VCaP (cell line): ENCODE data around the gene XRRA1.
"Not testable (repeated sequence)": the region's sequence is repeated elsewhere in the genome, so short reads cannot be mapped to it uniquely, and the experiment has no call there.

Experiments
- H3K27ac ChIP-seq: fragments of 450-650 bp; 2 replicates; pipeline ENCODE4 v1.5.1; 2017
- TF ChIP-seq, protein P1 (sequence below): fragments of 450-650 bp; conservative IDR thresholded peaks from 2 replicates; pipeline ENCODE4 v1.5.1; 2017; ENCODE audit warnings: mild to moderate bottlenecking, moderate library complexity

Gene XRRA1

DNA sequence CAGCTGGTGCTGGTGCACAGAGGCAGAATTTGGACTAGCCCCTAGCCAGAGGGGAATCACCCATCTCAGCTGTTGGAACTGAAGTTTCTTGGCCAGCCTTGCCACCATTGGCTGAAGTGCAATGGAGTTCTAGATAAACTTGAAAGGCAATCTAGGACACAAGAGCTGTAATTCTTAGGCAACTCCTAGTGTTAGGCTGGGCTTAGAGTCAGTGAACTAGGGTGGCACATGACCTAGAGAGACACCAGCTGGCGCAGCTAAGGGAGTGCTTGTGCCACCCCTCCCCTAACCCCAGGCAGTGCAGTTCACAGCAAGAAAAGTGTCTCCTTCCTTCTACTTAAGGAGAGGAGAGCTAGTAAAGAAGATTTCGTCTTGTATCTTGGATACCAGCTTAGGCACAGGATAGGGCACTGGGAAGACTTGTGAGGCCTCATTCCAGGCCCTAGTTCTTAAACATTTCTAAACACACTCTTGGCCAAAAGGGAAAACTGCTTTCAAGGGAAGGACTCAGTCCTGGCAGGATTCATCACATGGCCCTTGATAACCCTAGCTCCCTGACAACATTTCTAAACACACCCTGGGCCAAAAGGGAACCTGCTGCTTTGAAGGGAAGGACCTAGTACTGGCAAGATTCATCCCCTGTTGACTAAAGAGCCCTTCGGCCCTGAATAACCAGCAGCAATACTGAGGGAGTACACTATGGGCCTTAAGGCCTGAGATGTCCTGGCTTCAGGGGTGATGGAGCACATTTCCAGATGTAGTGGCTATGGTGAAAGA lies 53.4 kb downstream of the XRRA1 start:
- TF ChIP-seq, protein P1, sequence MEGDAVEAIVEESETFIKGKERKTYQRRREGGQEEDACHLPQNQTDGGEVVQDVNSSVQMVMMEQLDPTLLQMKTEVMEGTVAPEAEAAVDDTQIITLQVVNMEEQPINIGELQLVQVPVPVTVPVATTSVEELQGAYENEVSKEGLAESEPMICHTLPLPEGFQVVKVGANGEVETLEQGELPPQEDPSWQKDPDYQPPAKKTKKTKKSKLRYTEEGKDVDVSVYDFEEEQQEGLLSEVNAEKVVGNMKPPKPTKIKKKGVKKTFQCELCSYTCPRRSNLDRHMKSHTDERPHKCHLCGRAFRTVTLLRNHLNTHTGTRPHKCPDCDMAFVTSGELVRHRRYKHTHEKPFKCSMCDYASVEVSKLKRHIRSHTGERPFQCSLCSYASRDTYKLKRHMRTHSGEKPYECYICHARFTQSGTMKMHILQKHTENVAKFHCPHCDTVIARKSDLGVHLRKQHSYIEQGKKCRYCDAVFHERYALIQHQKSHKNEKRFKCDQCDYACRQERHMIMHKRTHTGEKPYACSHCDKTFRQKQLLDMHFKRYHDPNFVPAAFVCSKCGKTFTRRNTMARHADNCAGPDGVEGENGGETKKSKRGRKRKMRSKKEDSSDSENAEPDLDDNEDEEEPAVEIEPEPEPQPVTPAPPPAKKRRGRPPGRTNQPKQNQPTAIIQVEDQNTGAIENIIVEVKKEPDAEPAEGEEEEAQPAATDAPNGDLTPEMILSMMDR, result no peak
- no peak overlapping the region for H3K27ac ChIP-seq

DNA sequence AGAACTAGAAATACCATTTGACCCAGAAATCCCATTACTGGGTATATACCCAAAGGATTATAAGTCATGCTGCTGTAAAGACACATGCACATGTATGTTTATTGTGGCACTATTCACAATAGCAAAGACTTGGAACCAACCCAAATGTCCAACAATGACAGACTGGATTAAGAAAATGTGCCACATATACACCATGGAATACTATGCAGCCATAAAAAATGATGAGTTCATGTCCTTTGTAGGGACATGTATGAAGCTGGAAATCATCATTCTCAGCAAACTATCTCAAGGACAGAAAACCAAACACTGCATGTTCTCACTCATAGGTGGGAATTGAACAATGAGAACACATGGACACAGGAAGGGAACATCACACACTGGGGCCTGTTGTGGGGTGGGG lies 55.9 kb downstream of the XRRA1 start:
- not testable (repeated sequence) for H3K27ac ChIP-seq

DNA sequence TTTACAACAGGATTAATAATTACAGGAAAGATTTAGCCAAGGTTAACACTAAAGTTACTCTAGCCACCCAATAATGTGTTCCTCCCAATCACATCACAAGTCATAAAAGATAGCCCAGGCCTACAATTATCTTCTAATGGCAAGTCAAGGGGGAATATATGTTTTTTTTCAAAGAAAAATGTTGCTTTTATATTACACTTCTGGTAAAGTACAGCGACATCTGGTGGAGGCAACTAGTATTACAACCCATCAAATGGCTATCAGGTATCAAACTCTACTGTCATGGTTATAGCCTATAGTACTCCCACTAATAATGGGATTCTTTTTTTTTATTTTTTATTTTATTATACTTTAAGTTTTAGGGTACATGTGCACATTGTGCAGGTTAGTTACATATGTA lies 71.8 kb downstream of the XRRA1 start:
- no peak overlapping the region for H3K27ac ChIP-seq
- TF ChIP-seq, protein P1, result peak; percentile 46; the same call in 1 of the 2 replicates

DNA sequence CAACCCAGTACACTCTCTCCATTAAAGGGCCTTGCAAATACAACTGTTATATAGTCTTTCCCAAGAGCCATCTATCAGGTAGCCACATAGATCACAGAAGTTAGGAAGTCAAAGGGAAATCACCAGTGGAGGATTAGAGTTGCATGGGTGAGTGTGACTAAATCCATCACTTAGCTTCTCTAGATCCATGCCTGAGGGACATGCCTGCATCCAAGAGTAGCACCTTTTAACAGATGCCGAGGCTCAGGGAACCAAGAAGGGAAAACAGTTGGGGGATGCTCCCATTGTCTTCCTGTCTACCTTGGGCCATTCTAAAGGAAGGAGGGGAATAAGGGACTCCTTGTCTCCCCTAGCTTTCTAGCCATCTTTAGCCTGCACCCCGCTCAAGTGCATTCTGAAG lies 77.9 kb downstream of the XRRA1 start:
- TF ChIP-seq, protein P1, result no peak

GRCh38 chr11:74870485-74870884 lies 78.4 kb downstream of the XRRA1 start:
- TF ChIP-seq, protein P1, result no peak
- no peak overlapping the region for H3K27ac ChIP-seq

More for the DNA sequence above, 77.9 kb downstream of the XRRA1 start:
- H3K27ac ChIP-seq, result no peak overlapping the region

GRCh38 chr11:74866557-74866956 lies 82.3 kb downstream of the XRRA1 start:
- TF ChIP-seq, protein P1, result no peak
- H3K27ac ChIP-seq, result no peak overlapping the region

GRCh38 chr11:74863410-74863809 lies 85.5 kb downstream of the XRRA1 start:
- TF ChIP-seq, protein P1, result no peak
- H3K27ac ChIP-seq, result no peak overlapping the region

DNA sequence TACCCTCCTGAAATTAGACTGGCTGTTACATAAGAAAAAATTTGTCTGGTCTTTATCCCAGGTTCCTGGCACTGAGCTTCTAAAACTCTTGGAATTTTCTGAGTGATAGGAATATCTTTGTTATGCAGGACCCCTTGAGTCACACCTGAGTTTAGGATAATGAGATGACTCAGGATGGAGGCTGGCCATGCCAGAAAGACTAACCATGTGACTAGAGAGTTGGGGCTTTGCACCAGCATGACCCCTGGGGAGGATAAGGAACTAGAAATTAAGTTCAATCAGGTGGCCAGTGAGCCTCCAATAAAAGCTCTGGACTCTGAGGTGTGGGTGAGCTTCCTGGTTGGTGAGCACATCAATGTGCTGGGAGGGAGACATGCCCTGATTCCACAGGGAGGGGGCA lies 88.1 kb downstream of the XRRA1 start:
- H3K27ac ChIP-seq, result no peak overlapping the region
- TF ChIP-seq, protein P1, result no peak
